B cell (primary cell): ENCODE results near the gene VKORC1L1. TPM values are rescaled to one million over a fixed set of nuclear protein-coding genes. Genes with fewer than 3 reads are reported as not detected.

Source experiments
- ATAC-seq: fragments of 200-7000 bp; cut with Tn5 transposase; one replicate; pipeline ENCODE4 v1.10.0; 2021; ENCODE audit warnings: low read depth, mild to moderate bottlenecking, moderate number of reproducible peaks, moderate library complexity
- CTCF ChIA-PET: fragments of 350-600 bp; sonication (Branson Sonifier 250); formaldehyde crosslinking; loops from one replicate; lab custom pipeline; 2021; ENCODE audit warnings: antibody characterized with exemption, inconsistent platforms; lab: Charles Lee
- POLR2A ChIA-PET: fragments of 350-600 bp; sonication (Branson Sonifier 250); formaldehyde crosslinking; loops from one replicate; lab custom pipeline; 2021; ENCODE audit warnings: antibody characterized with exemption; lab: Charles Lee
- DNase-seq: peaks from one replicate; pipeline ENCODE4 v3.0.0; 2013
- H2AFZ ChIP-seq: 2 replicates; pipeline ENCODE4 v1.6.1; 2012; ENCODE audit warnings: mild to moderate bottlenecking, low read depth, low read length; ENCODE audit not compliant: insufficient read depth, poor library complexity, severe bottlenecking
- H3K27ac ChIP-seq, 2 donors: 1 replicate in 1 of 2; 2 replicates in 1 of 2; pipeline ENCODE4 v1.5.1; 2012 to 2013; ENCODE audit warnings: low read length in 2 of 2, mild to moderate bottlenecking in 2 of 2, moderate library complexity in 1 of 2
- H3K27me3 ChIP-seq, 4 experiments: fragments of 200-600 bp in 1 of 4; sonication (generic) in 1 of 4; replicated peaks in 1 of 4; 1 replicate in 2 of 4; 2 replicates in 2 of 4; pipeline versions ENCODE4 v1.6.1 to v1.7.0; 2013 to 2016; ENCODE audit warnings: low read length in 3 of 4, mild to moderate bottlenecking in 2 of 4, mixed read lengths in 1 of 4, moderate library complexity in 1 of 4; ENCODE audit not compliant: insufficient read depth in 4 of 4, control insufficient read depth in 3 of 4; ENCODE audit errors: control extremely low read depth in 1 of 4
- H3K36me3 ChIP-seq, 2 experiments: replicated peaks in 1 of 2; 1 replicate in 1 of 2; 2 replicates in 1 of 2; pipeline versions ENCODE4 v1.6.1 to v1.7.1; 2013; ENCODE audit warnings: low read length in 1 of 2; ENCODE audit not compliant: insufficient read depth in 2 of 2, control insufficient read depth in 1 of 2; ENCODE audit errors: control extremely low read depth in 1 of 2, extremely low read depth in 1 of 2
- H3K4me1 ChIP-seq, 2 donors: fragments of 200-600 bp in 1 of 2; sonication (generic) in 1 of 2; 1 replicate in 1 of 2; 2 replicates in 1 of 2; pipeline versions ENCODE4 v1.5.1 to v1.6.1; 2013 to 2017; ENCODE audit warnings: low read length in 2 of 2; ENCODE audit not compliant: control insufficient read depth in 2 of 2, insufficient read depth in 2 of 2
- H3K4me2 ChIP-seq: replicated peaks from 2 replicates; pipeline ENCODE3; 2012; ENCODE audit warnings: mild to moderate bottlenecking, low read depth, low read length; ENCODE audit not compliant: poor library complexity, severe bottlenecking
- H3K4me3 ChIP-seq, 5 experiments: fragments of 200-600 bp in 1 of 5; sonication (generic) in 1 of 5; 1 replicate in 3 of 5; 2 replicates in 2 of 5; pipeline versions ENCODE4 v1.5.1 to v1.7.0; 2011 to 2016; ENCODE audit warnings: low read length in 4 of 5, mild to moderate bottlenecking in 4 of 5, low read depth in 2 of 5, control low read depth in 1 of 5, moderate library complexity in 1 of 5; ENCODE audit not compliant: insufficient read depth in 1 of 5; ENCODE audit errors: control extremely low read depth in 1 of 5, extremely low read depth in 1 of 5
- H3K79me2 ChIP-seq: fragments of 200-600 bp; sonication (generic); one replicate; pipeline ENCODE4 v1.6.0; 2016; ENCODE audit warnings: low read length; ENCODE audit not compliant: control insufficient read depth, insufficient read depth
- H3K9ac ChIP-seq: fragments of 200-600 bp; sonication (generic); 2 replicates; pipeline ENCODE4 v1.6.1; 2017; ENCODE audit warnings: mild to moderate bottlenecking, low read length, moderate library complexity
- H3K9me3 ChIP-seq, 3 donors: one replicate each; pipeline versions ENCODE4 v1.6.1 to v1.7.1; 2013; ENCODE audit warnings: low read length in 2 of 3; ENCODE audit not compliant: control insufficient read depth in 2 of 3, insufficient read depth in 1 of 3; ENCODE audit errors: control extremely low read depth in 1 of 3
- H4K20me1 ChIP-seq: 2 replicates; pipeline ENCODE4 v1.6.0; 2012; ENCODE audit warnings: mild to moderate bottlenecking, low read length; ENCODE audit not compliant: insufficient read depth, control insufficient read depth, poor library complexity, severe bottlenecking
- H3K27ac Mint-ChIP-seq: one replicate; pipeline ENCODE4 v1.8.0; 2021; ENCODE audit warnings: mixed read lengths
- H3K27me3 Mint-ChIP-seq: one replicate; pipeline ENCODE4 v1.8.0; 2021; ENCODE audit warnings: mixed read lengths
- H3K4me1 Mint-ChIP-seq: one replicate; pipeline ENCODE4 v1.8.0; 2021; ENCODE audit warnings: mixed read lengths
- H3K4me3 Mint-ChIP-seq: one replicate; pipeline ENCODE4 v1.8.0; 2021; ENCODE audit warnings: mixed read lengths
- H3K9me3 Mint-ChIP-seq: one replicate; pipeline ENCODE4 v1.8.0; 2022; ENCODE audit warnings: mixed read lengths; ENCODE audit not compliant: insufficient read depth
- CTCF ChIP-seq: fragments of 200-600 bp; IDR thresholded peaks from one replicate; pipeline ENCODE4 v1.8.0; 2022; ENCODE audit warnings: antibody characterized with exemption, mild to moderate bottlenecking
- EZH2 ChIP-seq: IDR thresholded peaks from 2 replicates; pipeline ENCODE4 v1.6.1; 2012; ENCODE audit warnings: borderline replicate concordance, low read depth, mild to moderate bottlenecking, moderate library complexity, low read length; ENCODE audit not compliant: insufficient read depth, poor library complexity, severe bottlenecking
- WGBS: methylation state at CpG from one replicate; pipeline ENCODE4 v1.1.5; 2013; ENCODE audit warnings: missing lambda C conversion rate; ENCODE audit not compliant: insufficient coverage; 5-methylcytosine and 5-hydroxymethylcytosine counted together
- intact Hi-C: fragments of 100-400 bp; cut with micrococcal nuclease; formaldehyde crosslinking; loops from one replicate; pipeline ENCODE4 v1.10.0; 2022
- polyA plus RNA-seq: library from polyadenylated mRNA; depleted of rRNA; stranded (reverse); fragments of >200 nt; gene quantifications from 2 replicates; pipeline ENCODE4 v1.2.3, GENCODE V29; 2012
- total RNA-seq, 2 donors: library from RNA; stranded (reverse); fragments of 120-200 nt in 1 of 2; gene quantifications; 1 replicate in 1 of 2; 2 replicates in 1 of 2; pipeline versions ENCODE4 v1.2.3 to v1.2.4, GENCODE V29; 2013 to 2022

VKORC1L1 gene
- total and polyA plus RNA-seq, 2 donors (not counting 1 experiment from before 2014, with no cell fraction given), result 2.2 to 8.1 TPM

DNA sequence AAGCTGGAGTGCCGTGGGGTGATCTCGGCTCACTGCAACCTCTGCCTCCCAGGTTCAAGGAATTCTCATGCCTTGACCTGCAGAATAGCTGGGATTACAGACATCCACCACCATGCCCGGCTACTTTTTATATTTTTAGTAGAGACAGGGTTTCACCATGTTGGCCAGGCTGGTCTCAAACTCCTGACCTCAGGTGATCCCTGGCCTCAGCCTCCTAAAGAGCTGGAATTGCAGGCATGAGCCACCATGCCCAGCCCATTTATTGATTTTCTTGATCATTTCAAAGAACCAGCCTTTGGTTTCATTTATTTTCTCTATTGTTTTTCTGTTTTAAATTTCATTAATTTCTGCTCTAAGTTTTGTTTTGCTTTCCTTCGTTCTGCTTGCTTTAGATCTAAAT, 58.8 kb downstream of the VKORC1L1 start:
- TF ChIP-seq CTCF (no peak), EZH2 (no peak)
- Mint-ChIP-seq H3K9me3 (peaks cover 4% of the 10 kb centered on the region), H3K27me3 (no peaks in the 10 kb centered on the region), H3K27ac (no peak overlapping the region), H3K4me3 (no peak overlapping the region), H3K4me1 (peaks cover 8% of the 10 kb centered on the region)
- intact Hi-C loops, result no loop called here
- Histone ChIP-seq H3K9ac (no peak overlapping the region), H4K20me1 (peaks cover 10% of the 10 kb centered on the region), H3K27ac (no peak overlapping the region), H3K4me2 (no peak overlapping the region), H2AFZ (no peak overlapping the region), H3K9me3 (peaks cover 0 to 4% (median 0%) of the 10 kb centered on the region in 3 donors), H3K27me3 (no peaks in the 10 kb centered on the region), H3K36me3 (no peaks in the 10 kb centered on the region), H3K79me2 (peaks cover 51% of the 10 kb centered on the region), H3K4me1 (no peaks in the 10 kb centered on the region), H3K4me3 (no peak overlapping the region)
- DNase-seq (no peak), ATAC-seq (no peak)
- 94% methylated on average over 3 of the region's 4 CpGs for WGBS
- ChIA-PET POLR2A (no interaction called here), CTCF (interaction anchor here (0.6 kb wide), 1 partner anchor 13 kb away, joined by 3 read pairs; no protein-coding TSS in a partner anchor)

DNA sequence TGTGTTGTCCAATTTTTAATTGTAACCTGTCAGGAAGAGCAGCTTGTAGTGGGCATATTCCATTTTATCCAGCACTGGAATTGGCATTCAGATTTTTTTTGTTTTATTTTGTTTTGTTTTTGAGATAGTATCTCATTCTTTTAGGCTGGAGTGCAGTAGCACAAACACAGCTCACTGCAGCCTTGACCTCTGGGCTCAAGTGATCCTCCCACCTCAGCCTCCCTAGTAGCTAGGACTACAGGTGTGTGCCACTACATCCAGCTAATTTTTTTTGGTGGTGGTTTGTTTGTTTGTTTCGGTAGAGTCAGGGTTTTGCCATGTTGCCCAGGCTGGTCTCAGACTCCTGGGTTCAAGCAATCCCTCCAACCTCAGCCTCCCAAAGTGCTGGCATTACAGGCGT, 64.4 kb downstream of the VKORC1L1 start:
- H3K9ac ChIP-seq, result no peak overlapping the region
- H3K4me3 ChIP-seq, result no peak overlapping the region
- peaks cover 27% of the 10 kb centered on the region for H3K79me2 ChIP-seq
- peaks cover 4% of the 10 kb centered on the region for H4K20me1 ChIP-seq
- no peak overlapping the region for H2AFZ ChIP-seq
- intact Hi-C loops, result no loop called here
- no peak for TF ChIP-seq EZH2
- TF ChIP-seq CTCF, result no peak
- H3K27me3 ChIP-seq, result no peaks in the 10 kb centered on the region
- WGBS, result no CpG with 5 or more reads among the region's 2 CpGs
- no peak overlapping the region for H3K27ac ChIP-seq
- Mint-ChIP-seq H3K4me3 (no peak overlapping the region), H3K27me3 (no peaks in the 10 kb centered on the region), H3K4me1 (no peaks in the 10 kb centered on the region), H3K27ac (no peak overlapping the region), H3K9me3 (peaks cover 4% of the 10 kb centered on the region)
- DNase-seq (no peak), ATAC-seq (no peak)
- ChIA-PET POLR2A (no interaction called here), CTCF (no interaction called here)
- peaks cover 0 to 4% (median 0%) of the 10 kb centered on the region in 3 donors for H3K9me3 ChIP-seq
- no peak overlapping the region for H3K4me2 ChIP-seq
- H3K4me1 ChIP-seq, result no peaks in the 10 kb centered on the region
- no peaks in the 10 kb centered on the region for H3K36me3 ChIP-seq
